Mesenchymal stem cell (in vitro differentiated cells and primary cell): ENCODE measurements around the gene ZNF763. TPM values are rescaled to one million over a fixed set of nuclear protein-coding genes. Genes with fewer than 3 reads are reported as not detected.

Experiments
- small RNA-seq: library from polyadenylated mRNA; stranded (forward); fragments of <200 nt; extraction: miRNeasy Mini kit (QIAGEN cat#:217004); gene quantifications from one replicate; pipeline ENCODE3, GENCODE V24; 2013; ENCODE audit warnings: low read depth

ZNF763 gene

Small RNA genes lying within 50 kb of the gene (small RNA-seq; reads per million reads assigned to genes)
- gene RNA5SP464 = not detected
- gene RNA5SP465 = not detected
